ENCODE measurements around the gene TFAP2A. TPM values are rescaled to one million over a fixed set of nuclear protein-coding genes. Genes with fewer than 3 reads are reported as not detected.

The TFAP2A gene
- total and polyA plus RNA-seq, 10 of the 15 experiments (the other 5 are each of a cell fraction or from before 2014, with no cell fraction given): 0.05 to 0.46 (median 0.17) TPM; not detected in 4

DNA sequence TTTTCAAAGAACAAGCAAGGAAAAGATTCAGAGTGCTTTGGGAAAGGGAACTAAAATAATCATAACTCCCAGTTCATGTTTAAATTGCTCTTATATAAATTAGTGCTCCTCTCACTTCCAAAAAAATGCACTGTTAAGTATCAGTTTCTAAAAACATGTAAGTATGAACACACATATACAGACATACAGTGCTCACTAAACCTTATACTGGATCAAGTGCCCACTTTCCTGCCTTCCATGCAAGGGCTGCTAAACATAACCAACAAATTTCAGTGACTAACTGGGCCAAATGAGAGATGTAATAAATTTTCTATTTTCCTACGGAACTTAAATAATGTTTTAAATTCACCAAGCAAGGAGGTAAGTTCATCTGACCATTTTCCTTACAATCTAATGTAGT lies 6.4 kb downstream of the TFAP2A start (continued):
- TF ChIP-seq NR2F1 (conservative IDR thresholded peaks at IDR 0.05) (no peak), SMAD5 (IDR thresholded peaks at IDR 0.05; ENCODE audit: low read depth) (no peak), ESRRA (IDR thresholded peaks at IDR 0.05; ENCODE audit: low read length) (no peak)

DNA sequence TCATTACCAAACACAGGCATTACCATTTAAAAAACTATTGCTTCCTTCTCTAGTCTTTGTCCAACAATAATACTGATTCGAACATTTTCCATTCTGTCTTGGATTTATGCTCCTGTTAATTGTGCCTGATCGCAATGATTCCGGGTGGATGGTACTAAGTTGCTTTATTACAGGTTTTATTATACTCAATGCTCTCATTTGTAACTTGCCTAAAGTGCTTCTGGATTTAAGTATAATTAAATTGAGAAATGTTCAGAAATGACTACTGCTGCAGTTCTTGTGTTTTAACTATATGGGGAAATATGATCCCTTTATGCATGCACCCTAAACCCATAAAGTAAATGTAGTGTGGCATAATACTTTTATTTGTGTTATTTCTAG lies 7.2 kb downstream of the TFAP2A start:
- Histone ChIP-seq H3K36me3 (ENCODE audit: control insufficient read depth in 2 of 2, insufficient read depth in 2 of 2, low read length in 1 of 2) (no peaks in the 10 kb centered on the region), H4K20me1 (ENCODE audit: control insufficient read depth, insufficient read depth) (no peaks in the 10 kb centered on the region), H3K27me3 (replicated peaks in 1 of 2; ENCODE audit: control insufficient read depth in 2 of 2, insufficient read depth in 2 of 2, low read length in 1 of 2) (peaks cover 0 to 21% of the 10 kb centered on the region in 2 experiments; a peak in 2 of 4 replicates), H2AFZ (ENCODE audit: control insufficient read depth, low read depth, low read length) (no peak overlapping the region), H3K79me2 (ENCODE audit: control insufficient read depth, insufficient read depth, low read length) (no peaks in the 10 kb centered on the region), H3K4me1 (ENCODE audit: control insufficient read depth, insufficient read depth, low read length) (peaks cover 3% of the 10 kb centered on the region), H3K9ac (ENCODE audit: control insufficient read depth, insufficient read depth, low read length) (no peak overlapping the region), H3K4me3 (no peak overlapping the region), H3K4me2 (ENCODE audit: control insufficient read depth, insufficient read depth) (no peak overlapping the region), H3K27ac (ENCODE audit: control insufficient read depth, insufficient read depth) (no peak overlapping the region), H3K9me3 (replicated peaks; ENCODE audit: control insufficient read depth, insufficient read depth, low read length) (peaks cover 9% of the 10 kb centered on the region; the same call in 2 of the 3 replicates)
- ChIA-PET CTCF (no interaction called here), POLR2A (no interaction called here), RAD21 (ENCODE audit: unreplicated experiment) (interaction anchor here (0.6 kb wide), 1 partner anchor 22 kb away, joined by 3 read pairs; no protein-coding TSS in a partner anchor), SMC1A (ENCODE audit: uncharacterized antibody, unreplicated experiment) (no interaction called here)
- FAIRE-seq (no peak), ATAC-seq (no peak), DNase-seq (ENCODE audit: low read depth, low spot score) (no peak)
- WGBS (ENCODE audit: insufficient coverage, insufficient replicate concordance, low lambda C conversion rate, missing lambda C conversion rate): 39% methylated on average over 3 of the region's 3 CpGs
- in situ Hi-C loops (cut with MboI): no loop called here
- BruUV-seq (replicated peaks): no TSS peak
- intact Hi-C loops (cut with micrococcal nuclease; ENCODE audit: unreplicated experiment): no loop called here
- TF ChIP-seq, protein P1, sequence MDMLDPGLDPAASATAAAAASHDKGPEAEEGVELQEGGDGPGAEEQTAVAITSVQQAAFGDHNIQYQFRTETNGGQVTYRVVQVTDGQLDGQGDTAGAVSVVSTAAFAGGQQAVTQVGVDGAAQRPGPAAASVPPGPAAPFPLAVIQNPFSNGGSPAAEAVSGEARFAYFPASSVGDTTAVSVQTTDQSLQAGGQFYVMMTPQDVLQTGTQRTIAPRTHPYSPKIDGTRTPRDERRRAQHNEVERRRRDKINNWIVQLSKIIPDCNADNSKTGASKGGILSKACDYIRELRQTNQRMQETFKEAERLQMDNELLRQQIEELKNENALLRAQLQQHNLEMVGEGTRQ (IDR thresholded peaks at IDR 0.05; ENCODE audit: borderline replicate concordance, low read depth, low read length): no peak
- TF ChIP-seq DPF2 (IDR thresholded peaks at IDR 0.05) (no peak), TCF7 (IDR thresholded peaks at IDR 0.05; ENCODE audit: borderline replicate concordance) (no peak), YBX1 (IDR thresholded peaks at IDR 0.05) (no peak), BCL11A (IDR thresholded peaks at IDR 0.05; ENCODE audit: low read depth, low read length) (no peak), MYB (IDR thresholded peaks at IDR 0.05; ENCODE audit: borderline replicate concordance, low read depth, low read length) (no peak), NR2F1 (conservative IDR thresholded peaks at IDR 0.05) (no peak), CHD2 (IDR thresholded peaks at IDR 0.05; ENCODE audit: borderline replicate concordance, low read depth, low read length) (no peak), TCF12 (IDR thresholded peaks at IDR 0.05; ENCODE audit: low read depth, low read length) (no peak), ZBED1 (IDR thresholded peaks at IDR 0.05; ENCODE audit: borderline replicate concordance) (no peak), BHLHE40 (IDR thresholded peaks at IDR 0.05; ENCODE audit: borderline replicate concordance in 1 of 2, low read depth in 2 of 2, low read length in 1 of 2) (no peak), HCFC1 (IDR thresholded peaks at IDR 0.05; ENCODE audit: low read length) (no peak), SREBF2 (IDR thresholded peaks at IDR 0.05; ENCODE audit: low read length) (no peak)
- TF ChIP-seq, protein P2, sequence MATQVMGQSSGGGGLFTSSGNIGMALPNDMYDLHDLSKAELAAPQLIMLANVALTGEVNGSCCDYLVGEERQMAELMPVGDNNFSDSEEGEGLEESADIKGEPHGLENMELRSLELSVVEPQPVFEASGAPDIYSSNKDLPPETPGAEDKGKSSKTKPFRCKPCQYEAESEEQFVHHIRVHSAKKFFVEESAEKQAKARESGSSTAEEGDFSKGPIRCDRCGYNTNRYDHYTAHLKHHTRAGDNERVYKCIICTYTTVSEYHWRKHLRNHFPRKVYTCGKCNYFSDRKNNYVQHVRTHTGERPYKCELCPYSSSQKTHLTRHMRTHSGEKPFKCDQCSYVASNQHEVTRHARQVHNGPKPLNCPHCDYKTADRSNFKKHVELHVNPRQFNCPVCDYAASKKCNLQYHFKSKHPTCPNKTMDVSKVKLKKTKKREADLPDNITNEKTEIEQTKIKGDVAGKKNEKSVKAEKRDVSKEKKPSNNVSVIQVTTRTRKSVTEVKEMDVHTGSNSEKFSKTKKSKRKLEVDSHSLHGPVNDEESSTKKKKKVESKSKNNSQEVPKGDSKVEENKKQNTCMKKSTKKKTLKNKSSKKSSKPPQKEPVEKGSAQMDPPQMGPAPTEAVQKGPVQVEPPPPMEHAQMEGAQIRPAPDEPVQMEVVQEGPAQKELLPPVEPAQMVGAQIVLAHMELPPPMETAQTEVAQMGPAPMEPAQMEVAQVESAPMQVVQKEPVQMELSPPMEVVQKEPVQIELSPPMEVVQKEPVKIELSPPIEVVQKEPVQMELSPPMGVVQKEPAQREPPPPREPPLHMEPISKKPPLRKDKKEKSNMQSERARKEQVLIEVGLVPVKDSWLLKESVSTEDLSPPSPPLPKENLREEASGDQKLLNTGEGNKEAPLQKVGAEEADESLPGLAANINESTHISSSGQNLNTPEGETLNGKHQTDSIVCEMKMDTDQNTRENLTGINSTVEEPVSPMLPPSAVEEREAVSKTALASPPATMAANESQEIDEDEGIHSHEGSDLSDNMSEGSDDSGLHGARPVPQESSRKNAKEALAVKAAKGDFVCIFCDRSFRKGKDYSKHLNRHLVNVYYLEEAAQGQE (IDR thresholded peaks at IDR 0.05; ENCODE audit: low read depth, low read length): no peak
- TF ChIP-seq, protein P3, sequence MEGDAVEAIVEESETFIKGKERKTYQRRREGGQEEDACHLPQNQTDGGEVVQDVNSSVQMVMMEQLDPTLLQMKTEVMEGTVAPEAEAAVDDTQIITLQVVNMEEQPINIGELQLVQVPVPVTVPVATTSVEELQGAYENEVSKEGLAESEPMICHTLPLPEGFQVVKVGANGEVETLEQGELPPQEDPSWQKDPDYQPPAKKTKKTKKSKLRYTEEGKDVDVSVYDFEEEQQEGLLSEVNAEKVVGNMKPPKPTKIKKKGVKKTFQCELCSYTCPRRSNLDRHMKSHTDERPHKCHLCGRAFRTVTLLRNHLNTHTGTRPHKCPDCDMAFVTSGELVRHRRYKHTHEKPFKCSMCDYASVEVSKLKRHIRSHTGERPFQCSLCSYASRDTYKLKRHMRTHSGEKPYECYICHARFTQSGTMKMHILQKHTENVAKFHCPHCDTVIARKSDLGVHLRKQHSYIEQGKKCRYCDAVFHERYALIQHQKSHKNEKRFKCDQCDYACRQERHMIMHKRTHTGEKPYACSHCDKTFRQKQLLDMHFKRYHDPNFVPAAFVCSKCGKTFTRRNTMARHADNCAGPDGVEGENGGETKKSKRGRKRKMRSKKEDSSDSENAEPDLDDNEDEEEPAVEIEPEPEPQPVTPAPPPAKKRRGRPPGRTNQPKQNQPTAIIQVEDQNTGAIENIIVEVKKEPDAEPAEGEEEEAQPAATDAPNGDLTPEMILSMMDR (IDR thresholded peaks at IDR 0.05 in 2 of 3, conservative IDR thresholded peaks at IDR 0.05 in 1 of 3; ENCODE audit: control insufficient read depth in 2 of 3, extremely low read depth in 1 of 3, insufficient read depth in 1 of 3, low read depth in 3 of 3, low read length in 3 of 3): no peak
- TF ChIP-seq, protein P4, sequence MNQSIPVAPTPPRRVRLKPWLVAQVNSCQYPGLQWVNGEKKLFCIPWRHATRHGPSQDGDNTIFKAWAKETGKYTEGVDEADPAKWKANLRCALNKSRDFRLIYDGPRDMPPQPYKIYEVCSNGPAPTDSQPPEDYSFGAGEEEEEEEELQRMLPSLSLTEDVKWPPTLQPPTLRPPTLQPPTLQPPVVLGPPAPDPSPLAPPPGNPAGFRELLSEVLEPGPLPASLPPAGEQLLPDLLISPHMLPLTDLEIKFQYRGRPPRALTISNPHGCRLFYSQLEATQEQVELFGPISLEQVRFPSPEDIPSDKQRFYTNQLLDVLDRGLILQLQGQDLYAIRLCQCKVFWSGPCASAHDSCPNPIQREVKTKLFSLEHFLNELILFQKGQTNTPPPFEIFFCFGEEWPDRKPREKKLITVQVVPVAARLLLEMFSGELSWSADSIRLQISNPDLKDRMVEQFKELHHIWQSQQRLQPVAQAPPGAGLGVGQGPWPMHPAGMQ (IDR thresholded peaks at IDR 0.05; ENCODE audit: borderline replicate concordance): no peak
